H1 (cell line): ENCODE results near the gene RGS16. TPM values are rescaled to one million over a fixed set of nuclear protein-coding genes. Genes with fewer than 3 reads are reported as not detected.

Experiments used
- CTCF ChIA-PET: fragments of 300-600 bp; sonication (Branson Sonifier 250); formaldehyde crosslinking; loops from one replicate; lab custom pipeline; 2021; ENCODE audit not compliant: partially characterized antibody; lab: Charles Lee
- POLR2A ChIA-PET: fragments of 300-600 bp; sonication (Branson Sonifier 250); formaldehyde crosslinking; loops from one replicate; lab custom pipeline; 2021; ENCODE audit warnings: inconsistent platforms; ENCODE audit not compliant: partially characterized antibody; lab: Charles Lee
- DNase-seq, 2 experiments: peaks; one replicate each; pipeline versions ENCODE4 v3.0.0 to v3.0.0-alpha.2; 2010 to 2022; ENCODE audit warnings: low spot score in 2 of 2, low read depth in 1 of 2, mixed read lengths in 1 of 2
- FAIRE-seq: peaks from 2 replicates; lab custom pipeline; 2011; peaks lifted over from hg19 to GRCh38; lab: Jason Lieb, UNC
- H2AFZ ChIP-seq: 2 replicates; pipeline ENCODE4 v1.8.1; 2012; ENCODE audit warnings: low read length, inconsistent platforms
- H2AK5ac ChIP-seq: 2 replicates; pipeline ENCODE4 v1.6.1; 2013; ENCODE audit warnings: low read depth, low read length
- H2BK120ac ChIP-seq: replicated peaks from 2 replicates; pipeline ENCODE3; 2013; ENCODE audit warnings: low read depth, low read length, inconsistent platforms
- H2BK12ac ChIP-seq: 2 replicates; pipeline ENCODE4 v1.6.1; 2013; ENCODE audit warnings: low read depth, low read length
- H2BK15ac ChIP-seq: 2 replicates; pipeline ENCODE4 v1.6.1; 2013; ENCODE audit warnings: low read length
- H2BK20ac ChIP-seq: 2 replicates; pipeline ENCODE4 v1.6.1; 2013; ENCODE audit warnings: low read length
- H2BK5ac ChIP-seq: 2 replicates; pipeline ENCODE4 v1.6.1; 2013; ENCODE audit warnings: low read depth, low read length
- H3K14ac ChIP-seq: 2 replicates; pipeline ENCODE4 v1.6.1; 2013; ENCODE audit warnings: inconsistent platforms; ENCODE audit not compliant: insufficient read length
- H3K18ac ChIP-seq: 2 replicates; pipeline ENCODE4 v1.6.1; 2013; ENCODE audit warnings: low read length; ENCODE audit errors: extremely low read depth
- H3K23ac ChIP-seq: 2 replicates; pipeline ENCODE4 v1.6.1; 2013; ENCODE audit warnings: inconsistent platforms; ENCODE audit not compliant: insufficient read length
- H3K23me2 ChIP-seq: 2 replicates; pipeline ENCODE4 v1.6.1; 2013; ENCODE audit warnings: low read depth, low read length
- H3K27ac ChIP-seq: 2 replicates; pipeline ENCODE4 v1.6.1; 2011; ENCODE audit warnings: low read depth, low read length, inconsistent platforms
- H3K27me3 ChIP-seq, 4 experiments: replicated peaks in 1 of 4; 1 replicate in 1 of 4; 2 replicates in 3 of 4; pipeline versions ENCODE4 v1.6.1 to v1.8.1; 2011 to 2013; ENCODE audit warnings: low read length in 3 of 4, mild to moderate bottlenecking in 3 of 4, inconsistent platforms in 2 of 4, mixed read lengths in 2 of 4, moderate library complexity in 1 of 4; ENCODE audit not compliant: control insufficient read depth in 3 of 4, insufficient read depth in 3 of 4; ENCODE audit errors: extremely low read depth in 1 of 4
- H3K36me3 ChIP-seq, 4 experiments: 2 replicates each; pipeline versions ENCODE4 v1.6.1 to v1.8.1; 2011 to 2013; ENCODE audit warnings: mild to moderate bottlenecking in 4 of 4, low read length in 3 of 4, moderate library complexity in 2 of 4, control low read depth in 1 of 4, inconsistent platforms in 1 of 4; ENCODE audit not compliant: insufficient read depth in 4 of 4, control insufficient read depth in 2 of 4
- H3K4ac ChIP-seq: replicated peaks from 2 replicates; pipeline ENCODE3; 2013; ENCODE audit warnings: low read length, low read depth, mixed read lengths, inconsistent platforms; ENCODE audit not compliant: insufficient read length
- H3K4me1 ChIP-seq, 4 experiments: replicated peaks in 1 of 4; 1 replicate in 1 of 4; 2 replicates in 3 of 4; pipeline versions ENCODE4 v1.6.1 to v1.8.1; 2011 to 2013; ENCODE audit warnings: low read length in 3 of 4, inconsistent platforms in 2 of 4, mixed read lengths in 1 of 4; ENCODE audit not compliant: insufficient read depth in 4 of 4, control insufficient read depth in 3 of 4
- H3K4me2 ChIP-seq, 2 experiments: 2 replicates each; pipeline versions ENCODE4 v1.6.1 to v1.8.1; 2011 to 2013; ENCODE audit warnings: low read depth in 2 of 2, low read length in 2 of 2, control low read depth in 1 of 2, inconsistent platforms in 1 of 2, mild to moderate bottlenecking in 1 of 2; ENCODE audit not compliant: insufficient read depth in 1 of 2
- H3K4me3 ChIP-seq, 4 experiments: fragments of 200-600, 300-600 bp in 1 of 4; sonication (generic), shearing (Covaris generic), sonication (Bioruptor Twin) in 1 of 4; 2 replicates each; pipeline versions ENCODE4 v1.5.1 to v1.8.1; 2011 to 2016; ENCODE audit warnings: low read length in 4 of 4, low read depth in 3 of 4, control low read depth in 2 of 4, inconsistent platforms in 2 of 4, mild to moderate bottlenecking in 2 of 4, mixed read lengths in 1 of 4, moderate library complexity in 1 of 4; ENCODE audit not compliant: insufficient read depth in 2 of 4; ENCODE audit errors: extremely low read depth in 1 of 4
- H3K56ac ChIP-seq: replicated peaks from 2 replicates; pipeline ENCODE3; 2013; ENCODE audit warnings: low read depth, mild to moderate bottlenecking, mixed read lengths, low read length, inconsistent platforms; ENCODE audit not compliant: insufficient read length
- H3K79me1 ChIP-seq: 2 replicates; pipeline ENCODE4 v1.6.1; 2013; ENCODE audit warnings: low read depth, low read length, control low read depth
- H3K79me2 ChIP-seq, 2 experiments: 2 replicates each; pipeline versions ENCODE4 v1.6.1 to v1.8.1; 2012 to 2013; ENCODE audit warnings: low read length in 2 of 2, mild to moderate bottlenecking in 2 of 2, inconsistent platforms in 1 of 2; ENCODE audit not compliant: insufficient read depth in 2 of 2, control insufficient read depth in 1 of 2
- H3K9ac ChIP-seq, 4 experiments: replicated peaks in 1 of 4; 1 replicate in 1 of 4; 2 replicates in 3 of 4; pipeline versions ENCODE4 v1.6.1 to v1.8.1; 2011 to 2013; ENCODE audit warnings: low read depth in 3 of 4, low read length in 3 of 4, control low read depth in 2 of 4, mild to moderate bottlenecking in 2 of 4, moderate library complexity in 2 of 4, inconsistent platforms in 1 of 4; ENCODE audit errors: extremely low read depth in 1 of 4
- H3K9me3 ChIP-seq, 2 experiments: 2 replicates each; pipeline versions ENCODE4 v1.6.1 to v1.8.1; 2012 to 2013; ENCODE audit warnings: mild to moderate bottlenecking in 2 of 2, moderate library complexity in 2 of 2, control low read depth in 1 of 2, inconsistent platforms in 1 of 2, low read depth in 1 of 2, low read length in 1 of 2, mixed read lengths in 1 of 2; ENCODE audit not compliant: insufficient read depth in 2 of 2
- H4K20me1 ChIP-seq, 2 experiments: replicated peaks in 1 of 2; 2 replicates each; pipeline versions ENCODE3 to v1.8.1; 2011 to 2013; ENCODE audit warnings: inconsistent platforms in 2 of 2, low read length in 2 of 2, mild to moderate bottlenecking in 1 of 2; ENCODE audit not compliant: insufficient read depth in 2 of 2, control insufficient read depth in 1 of 2
- H4K5ac ChIP-seq: 2 replicates; pipeline ENCODE4 v1.6.1; 2013; ENCODE audit warnings: low read length, low read depth, mixed read lengths, inconsistent platforms; ENCODE audit not compliant: insufficient read length
- H4K8ac ChIP-seq: 2 replicates; pipeline ENCODE4 v1.8.0; 2013; ENCODE audit warnings: mild to moderate bottlenecking, moderate library complexity, low read length, inconsistent platforms; ENCODE audit not compliant: insufficient read depth; ENCODE audit errors: extremely low read depth
- H4K91ac ChIP-seq: replicated peaks from 2 replicates; pipeline ENCODE3; 2013; ENCODE audit warnings: low read length, mixed read lengths, inconsistent platforms; ENCODE audit not compliant: insufficient read length
- ATF3 ChIP-seq: IDR thresholded peaks from 2 replicates; pipeline ENCODE4 v1.6.1; 2011; ENCODE audit warnings: low read depth, mild to moderate bottlenecking, low read length; ENCODE audit not compliant: insufficient read depth
- EP300 ChIP-seq, 2 experiments: IDR thresholded peaks; 1 replicate in 1 of 2; 2 replicates in 1 of 2; pipeline ENCODE4 v1.6.1; 2011 to 2012; ENCODE audit warnings: low read depth in 2 of 2, low read length in 2 of 2, mild to moderate bottlenecking in 2 of 2, borderline replicate concordance in 1 of 2, inconsistent platforms in 1 of 2, moderate library complexity in 1 of 2
- GABPA ChIP-seq: IDR thresholded peaks from 2 replicates; pipeline ENCODE4 v1.6.1; 2011; ENCODE audit warnings: mild to moderate bottlenecking, low read length, moderate library complexity, borderline replicate concordance; ENCODE audit not compliant: insufficient read depth
- HDAC2 ChIP-seq, 2 experiments: fragments of 300-600 bp in 1 of 2; sonication (generic) in 1 of 2; IDR thresholded peaks; 2 replicates each; pipeline ENCODE4 v1.6.1; 2011 to 2012; ENCODE audit warnings: low read depth in 2 of 2, low read length in 2 of 2, mild to moderate bottlenecking in 2 of 2, moderate library complexity in 2 of 2, borderline replicate concordance in 1 of 2, inconsistent platforms in 1 of 2
- MAX ChIP-seq: IDR thresholded peaks from 2 replicates; pipeline ENCODE4 v1.6.1; 2012; ENCODE audit warnings: inconsistent platforms
- NANOG ChIP-seq: IDR thresholded peaks from 2 replicates; pipeline ENCODE4 v1.6.1; 2011; ENCODE audit warnings: low read length, low read depth, mild to moderate bottlenecking, inconsistent platforms; ENCODE audit not compliant: insufficient read depth, poor library complexity, severe bottlenecking
- PHF8 ChIP-seq: fragments of 200-600 bp; sonication (generic); conservative IDR thresholded peaks from 2 replicates; pipeline ENCODE4 v1.7.1; 2012; ENCODE audit warnings: low read depth, mild to moderate bottlenecking, inconsistent platforms, low read length, moderate library complexity
- POLR2AphosphoS5 ChIP-seq: IDR thresholded peaks from 2 replicates; pipeline ENCODE4 v1.6.1; 2011; ENCODE audit warnings: low read depth, low read length
- SP2 ChIP-seq: IDR thresholded peaks from 2 replicates; pipeline ENCODE4 v1.6.1; 2012; ENCODE audit warnings: mild to moderate bottlenecking, low read length, inconsistent platforms
- SUZ12 ChIP-seq: fragments of 200-600 bp; sonication (generic); IDR thresholded peaks from 2 replicates; pipeline ENCODE4 v1.6.1; 2012; ENCODE audit warnings: mild to moderate bottlenecking, inconsistent platforms, low read length, moderate library complexity, mixed read lengths
- TAF1 ChIP-seq: IDR thresholded peaks from 2 replicates; pipeline ENCODE4 v1.6.1; 2011; ENCODE audit warnings: mild to moderate bottlenecking, low read depth, low read length
- TCF12 ChIP-seq: IDR thresholded peaks from 2 replicates; pipeline ENCODE4 v1.6.1; 2011; ENCODE audit warnings: low read depth, mild to moderate bottlenecking, low read length
- WGBS, 2 experiments: shearing (Covaris generic) in 1 of 2; methylation state at CpG; one replicate each; pipeline versions ENCODE4 v1.1.6 to v1.1.7; 2013 to 2015; ENCODE audit warnings: low lambda C conversion rate in 2 of 2, mixed read lengths in 2 of 2, inconsistent platforms in 1 of 2, low coverage in 1 of 2, missing lambda C conversion rate in 1 of 2; ENCODE audit not compliant: insufficient replicate concordance in 2 of 2, insufficient coverage in 1 of 2, insufficient read length in 1 of 2; ENCODE audit errors: extremely low coverage in 1 of 2, missing lambda C conversion rate in 1 of 2; 5-methylcytosine and 5-hydroxymethylcytosine counted together
- polyA plus RNA-seq, 7 experiments: library from polyadenylated mRNA; depleted of rRNA in 3 of 7; stranded (reverse) in 5 of 7; unstranded in 2 of 7; fragments of >200 nt in 5 of 7; fragments of 200-250 nt in 2 of 7; gene quantifications; 1 replicate in 5 of 7; 2 replicates in 1 of 7; 4 replicates in 1 of 7; pipeline versions ENCODE4 v1.2.1 to v1.2.3, GENCODE V29; 2011 to 2013; ENCODE audit warnings: missing spikeins in 2 of 7, mixed read lengths in 2 of 7
- total RNA-seq: library from RNA; stranded (reverse); fragmentation: NEBNext Ultra II Directional; extraction: Animal tissue kit (Norgen Biotek cat#: 25700); gene quantifications from 2 replicates; pipeline ENCODE4 v1.2.1, GENCODE V29; 2021

RGS16 gene
- total and polyA plus RNA-seq, 2 of the 8 experiments (the other 6 are each of a cell fraction or from before 2014, with no cell fraction given), result 5.7 to 9.8 TPM

- Histone ChIP-seq H3K14ac (no peak overlapping the region), H4K91ac (peak overlapping the region; percentile 14), H2AK5ac (no peak overlapping the region), H3K36me3 (no peaks in the 10 kb centered on the region), H4K8ac (no peak overlapping the region), H3K9ac (no peak overlapping the region), H3K56ac (no peak overlapping the region), H2BK120ac (no peak overlapping the region), H3K27ac (no peak overlapping the region), H3K4ac (peak overlapping the region; percentile 4), H3K4me3 (no peak overlapping the region), H4K5ac (no peak overlapping the region), H2AFZ (no peak overlapping the region), H2BK5ac (peak overlapping the region; percentile 21; the same call in 1 of the 2 replicates), H3K18ac (peak overlapping the region; percentile 28; the same call in 1 of the 2 replicates), H3K27me3 (no peaks in the 10 kb centered on the region; a peak in 1 of 7 replicates), H3K79me1 (no peaks in the 10 kb centered on the region; the same call in 1 of the 2 replicates), H3K23me2 (no peaks in the 10 kb centered on the region), H3K4me1 (no peaks in the 10 kb centered on the region), H3K9me3 (no peaks in the 10 kb centered on the region), H3K79me2 (no peaks in the 10 kb centered on the region), H3K23ac (no peak overlapping the region), H2BK20ac (no peak overlapping the region), H4K20me1 (no peaks in the 10 kb centered on the region), H2BK12ac (no peak overlapping the region), H3K4me2 (no peak overlapping the region), H2BK15ac (no peak overlapping the region)
- 92% methylated on average over 3 of the region's 3 CpGs; no CpG with 5 or more reads in 1 of the 2 experiments for WGBS, 2 experiments
- no peak for FAIRE-seq
- ChIA-PET POLR2A (interaction anchor here (2.1 kb wide), 1 partner anchor 27 kb away, joined by 4 read pairs; no protein-coding TSS in a partner anchor), CTCF (interaction anchor here (1.2 to 2.9 kb wide), 4 partner anchors 8 to 48 kb away, joined by 3 to 9 read pairs (median 3); no protein-coding TSS in a partner anchor)
- no peak for DNase-seq
- TF ChIP-seq POLR2AphosphoS5, result no peak
- TF ChIP-seq ATF3, result no peak
- no peak for TF ChIP-seq TCF12
- no peak for TF ChIP-seq NANOG
- no peak for TF ChIP-seq SP2
- no peak for TF ChIP-seq MAX
- TF ChIP-seq TAF1, result no peak
- no peak for TF ChIP-seq PHF8
- TF ChIP-seq EP300 (IDR thresholded peaks at IDR 0.05; ENCODE audit: borderline replicate concordance in 1 of 2, low read depth in 2 of 2, low read length in 2 of 2), result no peak
- no peak for TF ChIP-seq GABPA
- TF ChIP-seq HDAC2 (IDR thresholded peaks at IDR 0.05; ENCODE audit: borderline replicate concordance in 1 of 2, low read depth in 2 of 2, low read length in 2 of 2), result no peak
- TF ChIP-seq SUZ12, result no peak
Observed at GRCh38 chr1:182643699-182644098, 39.5 kb upstream of the RGS16 start.
